ENCODE data around the gene DNM1. TPM values are rescaled to one million over a fixed set of nuclear protein-coding genes. Genes with fewer than 3 reads are reported as not detected.

The DNM1 gene
- total RNA-seq, 2 experiments from 2014 or later: 0.36 to 0.59 TPM

DNA sequence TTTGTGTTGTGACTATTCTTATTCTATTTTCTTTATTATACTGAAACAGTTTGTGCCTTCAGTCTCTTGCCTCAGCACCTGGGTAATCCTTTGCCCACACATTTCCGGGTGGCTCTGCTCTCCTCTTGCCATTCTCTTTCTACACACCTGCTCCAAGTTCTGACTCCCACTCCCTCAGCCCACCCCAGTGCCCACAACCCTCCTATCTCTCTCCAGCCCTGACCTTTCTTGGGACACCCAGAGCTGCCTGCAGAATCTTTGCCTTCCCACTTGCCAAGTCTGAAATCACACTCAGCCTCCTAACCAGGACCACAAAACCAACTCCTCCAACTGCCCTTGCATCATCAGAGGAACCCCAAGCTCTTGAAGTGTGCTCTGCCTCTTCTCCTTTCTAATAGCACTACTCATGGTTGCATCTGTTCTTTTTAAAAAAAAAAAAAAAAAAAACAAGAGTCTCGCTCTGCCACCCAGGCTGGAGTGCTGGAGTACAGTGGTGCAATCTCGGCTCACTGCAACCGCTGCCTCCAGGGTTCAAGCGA lies 77.0 kb downstream of the DNM1 start:
- H3K4me1 Mint-ChIP-seq (ENCODE audit: low read depth): peaks cover 21% of the 10 kb centered on the region
- TF ChIP-seq, protein P1, sequence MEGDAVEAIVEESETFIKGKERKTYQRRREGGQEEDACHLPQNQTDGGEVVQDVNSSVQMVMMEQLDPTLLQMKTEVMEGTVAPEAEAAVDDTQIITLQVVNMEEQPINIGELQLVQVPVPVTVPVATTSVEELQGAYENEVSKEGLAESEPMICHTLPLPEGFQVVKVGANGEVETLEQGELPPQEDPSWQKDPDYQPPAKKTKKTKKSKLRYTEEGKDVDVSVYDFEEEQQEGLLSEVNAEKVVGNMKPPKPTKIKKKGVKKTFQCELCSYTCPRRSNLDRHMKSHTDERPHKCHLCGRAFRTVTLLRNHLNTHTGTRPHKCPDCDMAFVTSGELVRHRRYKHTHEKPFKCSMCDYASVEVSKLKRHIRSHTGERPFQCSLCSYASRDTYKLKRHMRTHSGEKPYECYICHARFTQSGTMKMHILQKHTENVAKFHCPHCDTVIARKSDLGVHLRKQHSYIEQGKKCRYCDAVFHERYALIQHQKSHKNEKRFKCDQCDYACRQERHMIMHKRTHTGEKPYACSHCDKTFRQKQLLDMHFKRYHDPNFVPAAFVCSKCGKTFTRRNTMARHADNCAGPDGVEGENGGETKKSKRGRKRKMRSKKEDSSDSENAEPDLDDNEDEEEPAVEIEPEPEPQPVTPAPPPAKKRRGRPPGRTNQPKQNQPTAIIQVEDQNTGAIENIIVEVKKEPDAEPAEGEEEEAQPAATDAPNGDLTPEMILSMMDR (IDR thresholded peaks at IDR 0.05): no peak
- no peak overlapping the region for H3K4me3 Mint-ChIP-seq
- ChIA-PET POLR2A (interaction anchor here (1.1 kb wide), 1 partner anchor 89 kb away, joined by 3 read pairs; the partner anchor contains the start of gene CIZ1), CTCF (interaction anchor here (0.8 kb wide), 1 partner anchor 15 kb away, joined by 3 read pairs; no protein-coding TSS in a partner anchor)
- intact Hi-C loops (cut with micrococcal nuclease): no loop called here
- no peaks in the 10 kb centered on the region for H3K36me3 Mint-ChIP-seq (ENCODE audit: low read depth)
- no peaks in the 10 kb centered on the region for H3K9me3 Mint-ChIP-seq
- ATAC-seq (no peak), DNase-seq (no peak)
- no peaks in the 10 kb centered on the region for H3K27me3 Mint-ChIP-seq
- no peak overlapping the region for H3K27ac Mint-ChIP-seq

DNA sequence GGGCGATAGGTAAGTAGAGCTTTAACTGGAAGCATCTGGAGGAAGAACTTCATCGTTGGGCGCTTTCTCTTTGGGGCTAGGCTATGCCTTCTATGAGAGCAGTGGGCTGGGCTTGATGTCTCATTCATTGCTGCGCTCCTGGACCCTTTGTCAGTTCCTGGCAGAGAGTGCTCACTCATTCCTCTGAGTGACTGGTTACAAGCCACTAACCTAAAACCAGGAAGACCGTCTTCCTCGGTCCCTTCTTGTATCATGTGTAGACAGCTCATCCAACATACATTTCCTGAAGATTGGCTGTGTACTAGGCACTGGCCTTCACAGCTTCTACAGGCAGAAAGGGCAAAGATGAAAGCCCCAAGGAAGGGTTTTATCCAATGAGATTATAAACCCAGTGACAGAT lies 79.3 kb downstream of the DNM1 start:
- intact Hi-C loops (cut with micrococcal nuclease): no loop called here
- H3K36me3 Mint-ChIP-seq (ENCODE audit: low read depth): no peaks in the 10 kb centered on the region
- peaks cover 9% of the 10 kb centered on the region for H3K4me1 Mint-ChIP-seq (ENCODE audit: low read depth)
- POLR2A ChIA-PET: interaction anchor here (0.7 kb wide), 1 partner anchor 18 kb away, joined by 3 read pairs; no protein-coding TSS in a partner anchor
- DNase-seq (no peak), ATAC-seq (no peak)
- CTCF ChIA-PET: interaction anchor here (1.0 to 1.2 kb wide), 2 partner anchors 13 to 80 kb away, joined by 3 to 4 read pairs; no protein-coding TSS in a partner anchor
- TF ChIP-seq, protein P1 (IDR thresholded peaks at IDR 0.05): no peak
- H3K27me3 Mint-ChIP-seq: no peaks in the 10 kb centered on the region
- no peak overlapping the region for H3K27ac Mint-ChIP-seq
- no peaks in the 10 kb centered on the region for H3K9me3 Mint-ChIP-seq
- H3K4me3 Mint-ChIP-seq: no peak overlapping the region

DNA sequence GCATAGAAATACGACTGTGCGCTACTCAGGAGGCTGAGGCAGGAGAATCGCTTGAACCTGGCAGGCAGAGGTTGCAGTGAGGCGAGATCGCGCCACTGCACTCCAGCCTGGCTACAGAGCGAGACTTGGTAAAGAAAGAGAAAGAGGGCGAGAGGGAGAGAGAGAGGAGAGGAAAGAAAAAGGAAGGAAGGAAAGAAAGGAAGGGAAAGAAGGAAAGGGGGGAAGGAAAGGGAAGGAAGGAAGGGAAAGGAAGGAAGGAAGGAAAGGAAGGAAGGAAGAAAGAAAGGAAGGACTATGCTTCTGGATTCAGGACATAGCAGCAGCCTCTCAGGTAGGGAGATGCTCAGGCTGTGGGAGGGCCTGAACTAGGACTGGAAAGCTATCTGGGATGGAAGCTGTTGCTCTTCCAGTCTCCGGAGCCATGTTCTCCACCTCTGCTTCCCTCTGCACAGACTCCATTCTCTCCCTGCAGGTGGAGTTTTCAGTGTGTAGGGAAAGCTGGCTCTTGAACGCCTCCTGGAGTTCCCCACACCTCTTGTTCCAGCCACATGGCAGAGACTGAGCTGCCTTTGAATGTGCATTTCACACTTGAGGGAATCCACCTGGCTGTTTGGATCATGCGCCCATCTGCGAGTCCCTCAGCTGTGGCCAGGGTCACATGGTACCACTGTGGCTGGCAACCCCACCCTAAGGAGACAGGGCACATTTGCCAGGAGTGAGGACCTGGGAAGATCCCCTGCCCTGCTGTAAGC lies 82.0 kb downstream of the DNM1 start:
- H3K9me3 Mint-ChIP-seq: no peaks in the 10 kb centered on the region
- H3K27ac Mint-ChIP-seq: no peak overlapping the region
- H3K27me3 Mint-ChIP-seq: no peaks in the 10 kb centered on the region
- no peak for ATAC-seq
- peaks cover under 1% of the 10 kb centered on the region for H3K4me1 Mint-ChIP-seq (ENCODE audit: low read depth)
- H3K36me3 Mint-ChIP-seq (ENCODE audit: low read depth): no peaks in the 10 kb centered on the region
- DNase-seq: no peak
- intact Hi-C loops (cut with micrococcal nuclease): no loop called here
- TF ChIP-seq, protein P1 (IDR thresholded peaks at IDR 0.05): no peak
- POLR2A ChIA-PET: interaction anchor here (0.5 kb wide), 1 partner anchor 27 kb away, joined by 4 read pairs; no protein-coding TSS in a partner anchor
- H3K4me3 Mint-ChIP-seq: no peak overlapping the region
- CTCF ChIA-PET: interaction anchor here (0.9 to 1.7 kb wide), 2 partner anchors 10 to 153 kb away, joined by 3 read pairs; no protein-coding TSS in a partner anchor

DNA sequence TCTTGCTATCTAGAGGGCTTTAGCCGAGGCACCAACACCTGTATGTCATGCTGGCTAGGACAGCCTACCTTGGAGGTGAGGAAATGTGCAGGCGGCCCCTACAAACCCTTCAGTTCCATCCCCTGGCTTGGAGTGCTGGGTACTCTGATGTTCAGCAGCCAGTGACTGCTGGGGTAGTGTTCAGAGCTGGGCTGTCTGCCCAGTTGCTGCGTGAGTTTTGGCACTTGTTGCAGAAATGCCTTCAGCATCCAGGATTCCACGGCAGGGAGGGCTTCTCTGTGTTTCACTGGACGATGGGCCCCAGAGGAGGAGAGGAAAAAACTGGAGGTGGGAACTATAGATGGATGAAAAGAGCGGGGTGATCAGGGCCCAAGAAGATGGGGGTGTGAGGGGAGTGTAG lies 83.3 kb downstream of the DNM1 start:
- H3K27me3 Mint-ChIP-seq: no peaks in the 10 kb centered on the region
- ATAC-seq (no peak), DNase-seq (no peak)
- intact Hi-C loops (cut with micrococcal nuclease): no loop called here
- H3K9me3 Mint-ChIP-seq: no peaks in the 10 kb centered on the region
- ChIA-PET POLR2A (no interaction called here), CTCF (no interaction called here)
- no peak overlapping the region for H3K27ac Mint-ChIP-seq
- no peak overlapping the region for H3K4me3 Mint-ChIP-seq
- TF ChIP-seq, protein P1 (IDR thresholded peaks at IDR 0.05): no peak
- H3K36me3 Mint-ChIP-seq (ENCODE audit: low read depth): no peaks in the 10 kb centered on the region
- H3K4me1 Mint-ChIP-seq (ENCODE audit: low read depth): no peaks in the 10 kb centered on the region

All from activated CD8-positive, alpha-beta T cell treated with anti-CD3 and anti-CD28 coated beads for 36 hours (primary cell).